CD4-positive, alpha-beta T cell treated with Interleukin-6 at 100 ng/mL for 8 hours (primary cell): ENCODE results near the gene TMSB15C.

ENCODE experiments used
- DNase-seq: peaks from one replicate; pipeline ENCODE4 v3.0.0-alpha.2; 2020; ENCODE audit warnings: mixed read lengths, low spot score

The TMSB15C gene

GRCh38 chrX:104045642-104046041 is 30.4 kb downstream of the TMSB15C start:
- no peak for DNase-seq

- DNase-seq, result no peak
Measured at GRCh38 chrX:104041003-104041402, 35.0 kb downstream of the TMSB15C start.

- no peak for DNase-seq
Measured at GRCh38 chrX:104039689-104040505, 36.1 kb downstream of the TMSB15C start, which contains the start of gene H2BW2. Gene H2BW2, plus strand, starts transcription at chrX:104039956. Its CDS starts 39 bp downstream, at chrX:104039995.
